ENCODE measurements around the gene GALNT14.

GALNT14 gene

GRCh38 chr2:30900381-30900780 is 237.9 kb downstream of the GALNT14 start:
- Histone ChIP-seq H3K4me3 (ENCODE audit: insufficient read depth, low read depth, low read length, poor library complexity, severe bottlenecking) (no peak overlapping the region), H3K27me3 (replicated peaks; ENCODE audit: control insufficient read depth, insufficient read depth, low read length, poor library complexity, severe bottlenecking) (no peaks in the 10 kb centered on the region), H3K36me3 (ENCODE audit: control insufficient read depth, insufficient read depth, low read length) (no peaks in the 10 kb centered on the region), H3K4me1 (ENCODE audit: control insufficient read depth, insufficient read depth, low read length, poor library complexity, severe bottlenecking) (no peaks in the 10 kb centered on the region), H3K27ac (ENCODE audit: insufficient read depth, low read length, poor library complexity, severe bottlenecking) (no peak overlapping the region), H3K9me3 (ENCODE audit: control insufficient read depth, low read length) (no peaks in the 10 kb centered on the region)
- no peak for DNase-seq

- Histone ChIP-seq H3K27ac (ENCODE audit: insufficient read depth, low read length, poor library complexity, severe bottlenecking) (no peak overlapping the region), H3K9me3 (ENCODE audit: control insufficient read depth, low read length) (no peaks in the 10 kb centered on the region), H3K36me3 (ENCODE audit: control insufficient read depth, insufficient read depth, low read length) (no peaks in the 10 kb centered on the region), H3K4me3 (ENCODE audit: insufficient read depth, low read depth, low read length, poor library complexity, severe bottlenecking) (no peak overlapping the region), H3K27me3 (replicated peaks; ENCODE audit: control insufficient read depth, insufficient read depth, low read length, poor library complexity, severe bottlenecking) (no peaks in the 10 kb centered on the region), H3K4me1 (ENCODE audit: control insufficient read depth, insufficient read depth, low read length, poor library complexity, severe bottlenecking) (no peaks in the 10 kb centered on the region)
- no peak for DNase-seq
Observed at GRCh38 chr2:30899516-30900054, 238.7 kb downstream of the GALNT14 start.

GRCh38 chr2:30897539-30897938 is 240.7 kb downstream of the GALNT14 start:
- Histone ChIP-seq H3K4me1 (ENCODE audit: control insufficient read depth, insufficient read depth, low read length, poor library complexity, severe bottlenecking) (no peaks in the 10 kb centered on the region), H3K27ac (ENCODE audit: insufficient read depth, low read length, poor library complexity, severe bottlenecking) (no peak overlapping the region), H3K9me3 (ENCODE audit: control insufficient read depth, low read length) (no peaks in the 10 kb centered on the region), H3K4me3 (ENCODE audit: insufficient read depth, low read depth, low read length, poor library complexity, severe bottlenecking) (no peak overlapping the region), H3K36me3 (ENCODE audit: control insufficient read depth, insufficient read depth, low read length) (no peaks in the 10 kb centered on the region), H3K27me3 (replicated peaks; ENCODE audit: control insufficient read depth, insufficient read depth, low read length, poor library complexity, severe bottlenecking) (no peaks in the 10 kb centered on the region)
- no peak for DNase-seq

GRCh38 chr2:30894498-30895119 is 243.6 kb downstream of the GALNT14 start:
- Histone ChIP-seq H3K36me3 (ENCODE audit: control insufficient read depth, insufficient read depth, low read length) (no peaks in the 10 kb centered on the region), H3K4me3 (ENCODE audit: insufficient read depth, low read depth, low read length, poor library complexity, severe bottlenecking) (no peak overlapping the region), H3K9me3 (ENCODE audit: control insufficient read depth, low read length) (no peaks in the 10 kb centered on the region), H3K27ac (ENCODE audit: insufficient read depth, low read length, poor library complexity, severe bottlenecking) (no peak overlapping the region), H3K27me3 (replicated peaks; ENCODE audit: control insufficient read depth, insufficient read depth, low read length, poor library complexity, severe bottlenecking) (no peaks in the 10 kb centered on the region), H3K4me1 (ENCODE audit: control insufficient read depth, insufficient read depth, low read length, poor library complexity, severe bottlenecking) (no peaks in the 10 kb centered on the region)
- no peak for DNase-seq

GRCh38 chr2:30888852-30889409 is 249.3 kb downstream of the GALNT14 start:
- Histone ChIP-seq H3K4me3 (ENCODE audit: insufficient read depth, low read depth, low read length, poor library complexity, severe bottlenecking) (no peak overlapping the region), H3K4me1 (ENCODE audit: control insufficient read depth, insufficient read depth, low read length, poor library complexity, severe bottlenecking) (no peaks in the 10 kb centered on the region), H3K27me3 (replicated peaks; ENCODE audit: control insufficient read depth, insufficient read depth, low read length, poor library complexity, severe bottlenecking) (no peaks in the 10 kb centered on the region), H3K9me3 (ENCODE audit: control insufficient read depth, low read length) (no peaks in the 10 kb centered on the region), H3K27ac (ENCODE audit: insufficient read depth, low read length, poor library complexity, severe bottlenecking) (no peak overlapping the region), H3K36me3 (ENCODE audit: control insufficient read depth, insufficient read depth, low read length) (no peaks in the 10 kb centered on the region)
- no peak for DNase-seq

- Histone ChIP-seq H3K9me3 (ENCODE audit: control insufficient read depth, low read length) (no peaks in the 10 kb centered on the region), H3K4me3 (ENCODE audit: insufficient read depth, low read depth, low read length, poor library complexity, severe bottlenecking) (no peak overlapping the region), H3K36me3 (ENCODE audit: control insufficient read depth, insufficient read depth, low read length) (no peaks in the 10 kb centered on the region), H3K27ac (ENCODE audit: insufficient read depth, low read length, poor library complexity, severe bottlenecking) (no peak overlapping the region), H3K4me1 (ENCODE audit: control insufficient read depth, insufficient read depth, low read length, poor library complexity, severe bottlenecking) (no peaks in the 10 kb centered on the region), H3K27me3 (replicated peaks; ENCODE audit: control insufficient read depth, insufficient read depth, low read length, poor library complexity, severe bottlenecking) (no peaks in the 10 kb centered on the region)
- no peak for DNase-seq
Observed at GRCh38 chr2:30886080-30886479, 252.2 kb downstream of the GALNT14 start.

- no peaks in the 10 kb centered on the region for H3K4me1 ChIP-seq (ENCODE audit: control insufficient read depth, insufficient read depth, low read length, poor library complexity, severe bottlenecking)
- H3K27me3 ChIP-seq (replicated peaks; ENCODE audit: control insufficient read depth, insufficient read depth, low read length, poor library complexity, severe bottlenecking) = no peaks in the 10 kb centered on the region
- no peaks in the 10 kb centered on the region for H3K9me3 ChIP-seq (ENCODE audit: control insufficient read depth, low read length)
- DNase-seq = no peak
- H3K36me3 ChIP-seq (ENCODE audit: control insufficient read depth, insufficient read depth, low read length) = no peaks in the 10 kb centered on the region
- H3K4me3 ChIP-seq (ENCODE audit: insufficient read depth, low read depth, low read length, poor library complexity, severe bottlenecking) = no peak overlapping the region
- no peak overlapping the region for H3K27ac ChIP-seq (ENCODE audit: insufficient read depth, low read length, poor library complexity, severe bottlenecking)
Observed at GRCh38 chr2:30883822-30884221, 254.4 kb downstream of the GALNT14 start.

GRCh38 chr2:30883184-30883583 is 255.1 kb downstream of the GALNT14 start:
- Histone ChIP-seq H3K4me1 (ENCODE audit: control insufficient read depth, insufficient read depth, low read length, poor library complexity, severe bottlenecking) (no peaks in the 10 kb centered on the region), H3K36me3 (ENCODE audit: control insufficient read depth, insufficient read depth, low read length) (no peaks in the 10 kb centered on the region), H3K27me3 (replicated peaks; ENCODE audit: control insufficient read depth, insufficient read depth, low read length, poor library complexity, severe bottlenecking) (no peaks in the 10 kb centered on the region), H3K4me3 (ENCODE audit: insufficient read depth, low read depth, low read length, poor library complexity, severe bottlenecking) (no peak overlapping the region), H3K9me3 (ENCODE audit: control insufficient read depth, low read length) (no peaks in the 10 kb centered on the region), H3K27ac (ENCODE audit: insufficient read depth, low read length, poor library complexity, severe bottlenecking) (no peak overlapping the region)
- no peak for DNase-seq

GRCh38 chr2:30880516-30880915 is 257.7 kb downstream of the GALNT14 start:
- Histone ChIP-seq H3K4me3 (ENCODE audit: insufficient read depth, low read depth, low read length, poor library complexity, severe bottlenecking) (no peak overlapping the region), H3K4me1 (ENCODE audit: control insufficient read depth, insufficient read depth, low read length, poor library complexity, severe bottlenecking) (no peaks in the 10 kb centered on the region), H3K27ac (ENCODE audit: insufficient read depth, low read length, poor library complexity, severe bottlenecking) (no peak overlapping the region), H3K27me3 (replicated peaks; ENCODE audit: control insufficient read depth, insufficient read depth, low read length, poor library complexity, severe bottlenecking) (no peaks in the 10 kb centered on the region), H3K9me3 (ENCODE audit: control insufficient read depth, low read length) (no peaks in the 10 kb centered on the region), H3K36me3 (ENCODE audit: control insufficient read depth, insufficient read depth, low read length) (no peaks in the 10 kb centered on the region)
- DNase-seq = no peak

GRCh38 chr2:30877833-30878232 is 260.4 kb downstream of the GALNT14 start:
- H3K4me3 ChIP-seq (ENCODE audit: insufficient read depth, low read depth, low read length, poor library complexity, severe bottlenecking) = no peak overlapping the region
- no peaks in the 10 kb centered on the region for H3K36me3 ChIP-seq (ENCODE audit: control insufficient read depth, insufficient read depth, low read length)
- no peak for DNase-seq
- no peaks in the 10 kb centered on the region for H3K27me3 ChIP-seq (replicated peaks; ENCODE audit: control insufficient read depth, insufficient read depth, low read length, poor library complexity, severe bottlenecking)
- H3K4me1 ChIP-seq (ENCODE audit: control insufficient read depth, insufficient read depth, low read length, poor library complexity, severe bottlenecking) = no peaks in the 10 kb centered on the region
- H3K9me3 ChIP-seq (ENCODE audit: control insufficient read depth, low read length) = no peaks in the 10 kb centered on the region
- no peak overlapping the region for H3K27ac ChIP-seq (ENCODE audit: insufficient read depth, low read length, poor library complexity, severe bottlenecking)

Data from effector memory CD4-positive, alpha-beta T cell (primary cell).